Sigmoid colon (tissue), 7 donors: ENCODE measurements around the gene KCNQ2. TPM values are rescaled to one million over a fixed set of nuclear protein-coding genes. Genes with fewer than 3 reads are reported as not detected.

Source experiments
- DNase-seq: peaks from one replicate; pipeline ENCODE4 v3.0.0-alpha.2; 2019
- H3K27ac ChIP-seq, 4 donors: fragments of 200-600 bp; sonication (generic); one replicate each; pipeline ENCODE4 v1.5.1; 2016 to 2019; ENCODE audit warnings: mild to moderate bottlenecking in 1 of 4
- H3K27me3 ChIP-seq, 3 donors: fragments of 200-600 bp; sonication (generic); one replicate each; pipeline ENCODE4 v1.5.1; 2019; ENCODE audit warnings: mild to moderate bottlenecking in 1 of 3
- H3K36me3 ChIP-seq, 4 donors: fragments of 200-600 bp; sonication (generic); one replicate each; pipeline ENCODE4 v1.5.1; 2016 to 2019
- H3K4me1 ChIP-seq, 4 donors: fragments of 200-600 bp; sonication (generic); one replicate each; pipeline ENCODE4 v1.5.1; 2017 to 2019
- H3K4me3 ChIP-seq, 4 donors: fragments of 200-600 bp; sonication (generic); one replicate each; pipeline ENCODE4 v1.5.1; 2017 to 2019; ENCODE audit warnings: mild to moderate bottlenecking in 2 of 4, moderate library complexity in 1 of 4
- H3K9me3 ChIP-seq, 4 donors: fragments of 200-600 bp in 3 of 4; sonication (generic) in 3 of 4; one replicate each; pipeline versions ENCODE4 v1.5.1 to v1.6.1; 2013 to 2019
- CTCF ChIP-seq, 4 experiments: fragments of 450-650 bp in 3 of 4; fragments of 200-600 bp in 1 of 4; IDR thresholded peaks; one replicate each; pipeline ENCODE4 v1.5.1; 2016 to 2019; ENCODE audit warnings: antibody characterized with exemption in 4 of 4, mild to moderate bottlenecking in 3 of 4, moderate library complexity in 2 of 4
- EP300 ChIP-seq, 4 donors: sonication (generic); formaldehyde crosslinking; IDR thresholded peaks; one replicate each; pipeline ENCODE4 v1.6.1; 2017; ENCODE audit warnings: antibody characterized with exemption in 4 of 4
- POLR2A ChIP-seq, 2 donors: fragments of 450-650 bp; IDR thresholded peaks; one replicate each; pipeline ENCODE4 v1.6.1; 2016; ENCODE audit warnings: antibody characterized with exemption in 2 of 2, mild to moderate bottlenecking in 2 of 2, moderate library complexity in 2 of 2
- POLR2AphosphoS5 ChIP-seq, 4 donors: sonication (generic); formaldehyde crosslinking; IDR thresholded peaks; one replicate each; pipeline ENCODE4 v1.6.1; 2017; ENCODE audit warnings: antibody characterized with exemption in 4 of 4
- WGBS, 2 donors: extraction: QIAGEN DNeasy Blood & Tissue Kit; methylation state at CpG; one replicate each; pipeline ENCODE4 v1.1.7; 2013; 5-methylcytosine and 5-hydroxymethylcytosine counted together
- intact Hi-C: fragments of 100-400 bp; cut with DNase I; formaldehyde crosslinking; loops from one replicate; pipeline ENCODE4 v1.15.1; 2023
- polyA plus RNA-seq, 3 donors: library from polyadenylated mRNA; stranded (reverse); fragments of 200-250 nt; gene quantifications; one replicate each; pipeline ENCODE4 v1.2.3, GENCODE V29; 2013
- total RNA-seq, 4 donors: library from RNA; depleted of rRNA; stranded (reverse); fragments of >200 nt; gene quantifications; one replicate each; pipeline ENCODE4 v1.1.0, GENCODE V29; 2016
- donor health status: healthy with polysubstance abuse.
- donor health status: Bipolar disorder and iron deficiency.
- donor health status: healthy.

KCNQ2 gene
- total and polyA plus RNA-seq, 7 donors = 0.83 to 4.2 (median 1.2) TPM; not detected in 3

GRCh38 chr20:63425846-63426485, 46.5 kb downstream of the KCNQ2 start:
- TF ChIP-seq EP300 (IDR thresholded peaks at IDR 0.05) (no peak), POLR2AphosphoS5 (IDR thresholded peaks at IDR 0.05) (no peak), POLR2A (IDR thresholded peaks at IDR 0.05) (no peak), CTCF (IDR thresholded peaks at IDR 0.05) (no peak)
- H3K27me3 ChIP-seq = peaks cover 0 to 37% (median 19%) of the 10 kb centered on the region in 3 donors
- 70 to 85% methylated on average over 27 of the region's 27 CpGs for WGBS, 2 donors

GRCh38 chr20:63424613-63425012, 47.8 kb downstream of the KCNQ2 start:
- no peak for DNase-seq
- Histone ChIP-seq H3K36me3 (no peaks in the 10 kb centered on the region), H3K27me3 (peaks cover 0 to 48% (median 17%) of the 10 kb centered on the region in 3 donors), H3K27ac (no peak overlapping the region), H3K4me3 (no peak overlapping the region), H3K4me1 (no peaks in the 10 kb centered on the region), H3K9me3 (no peaks in the 10 kb centered on the region)
- intact Hi-C loops = no loop called here
- TF ChIP-seq POLR2A (IDR thresholded peaks at IDR 0.05) = no peak
- no peak for TF ChIP-seq POLR2AphosphoS5 (IDR thresholded peaks at IDR 0.05)
- no peak for TF ChIP-seq EP300 (IDR thresholded peaks at IDR 0.05)
- no peak for TF ChIP-seq CTCF (IDR thresholded peaks at IDR 0.05)
- 85 to 95% methylated on average over 25 of the region's 25 CpGs for WGBS, 2 donors

More at GRCh38 chr20:63425846-63426485, 46.5 kb downstream of the KCNQ2 start:
- intact Hi-C loops = no loop called here
- H3K4me1 ChIP-seq = no peaks in the 10 kb centered on the region
- no peak overlapping the region for H3K4me3 ChIP-seq
- DNase-seq = no peak
- no peaks in the 10 kb centered on the region for H3K36me3 ChIP-seq
- H3K27ac ChIP-seq = no peak overlapping the region
- no peaks in the 10 kb centered on the region for H3K9me3 ChIP-seq

GRCh38 chr20:63423751-63424150, 48.7 kb downstream of the KCNQ2 start:
- Histone ChIP-seq H3K9me3 (no peaks in the 10 kb centered on the region), H3K27ac (no peak overlapping the region), H3K4me3 (no peak overlapping the region), H3K27me3 (peaks cover 0 to 48% (median 12%) of the 10 kb centered on the region in 3 donors), H3K36me3 (no peaks in the 10 kb centered on the region), H3K4me1 (no peaks in the 10 kb centered on the region)
- intact Hi-C loops = no loop called here
- DNase-seq = no peak
- WGBS, 2 donors = 66 to 71% methylated on average over 21 of the region's 21 CpGs
- no peak for TF ChIP-seq EP300 (IDR thresholded peaks at IDR 0.05)
- TF ChIP-seq POLR2A (IDR thresholded peaks at IDR 0.05) = no peak
- TF ChIP-seq POLR2AphosphoS5 (IDR thresholded peaks at IDR 0.05) = no peak
- no peak for TF ChIP-seq CTCF (IDR thresholded peaks at IDR 0.05)

- intact Hi-C loops = no loop called here
Measured at GRCh38 chr20:63422653-63423052, 49.8 kb downstream of the KCNQ2 start.

More at GRCh38 chr20:63422653-63423052, 49.8 kb downstream of the KCNQ2 start:
- Histone ChIP-seq H3K4me1 (no peaks in the 10 kb centered on the region), H3K4me3 (no peak overlapping the region), H3K9me3 (no peaks in the 10 kb centered on the region), H3K27me3 (peaks cover 0 to 53% (median 12%) of the 10 kb centered on the region in 3 donors), H3K27ac (no peak overlapping the region), H3K36me3 (no peaks in the 10 kb centered on the region)
- DNase-seq = no peak
- WGBS, 2 donors = 55 to 75% methylated on average over 25 of the region's 25 CpGs
- TF ChIP-seq POLR2A (IDR thresholded peaks at IDR 0.05) (no peak), EP300 (IDR thresholded peaks at IDR 0.05) (no peak), POLR2AphosphoS5 (IDR thresholded peaks at IDR 0.05) (no peak), CTCF (IDR thresholded peaks at IDR 0.05) (no peak)
